GM21723 (cell line): ENCODE data around the gene CARMIL1.
"Not testable (repeated sequence)": the region's sequence is repeated elsewhere in the genome, so short reads cannot be mapped to it uniquely, and the experiment has no call there.

Source experiments
- ATAC-seq: cut with Tn5 transposase; IDR thresholded peaks from one replicate; pipeline ENCODE4 v1.9.1; 2021; ENCODE audit warnings: mild to moderate bottlenecking, moderate library complexity; ENCODE audit not compliant: unreplicated experiment

CARMIL1 gene

DNA sequence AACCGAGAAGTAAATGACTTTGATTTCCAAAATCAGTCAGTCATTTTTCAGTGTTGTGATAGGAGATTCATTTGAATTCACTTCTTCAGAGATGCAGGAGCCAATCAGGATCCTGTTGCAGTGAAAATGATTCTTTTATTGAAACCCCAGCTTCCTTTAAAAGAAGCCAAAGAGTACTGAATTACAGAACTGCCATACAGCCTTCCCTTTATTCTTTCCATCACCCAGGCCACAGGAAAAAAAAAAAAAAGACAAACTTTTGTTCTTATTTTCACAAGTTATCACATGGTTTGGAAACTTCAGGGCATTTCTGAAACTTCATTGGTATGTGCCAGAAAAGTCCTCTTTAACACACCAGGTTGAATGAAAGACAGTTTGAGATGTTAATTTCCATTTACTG, 1.8 kb upstream of the CARMIL1 start:
- no peak for ATAC-seq

DNA sequence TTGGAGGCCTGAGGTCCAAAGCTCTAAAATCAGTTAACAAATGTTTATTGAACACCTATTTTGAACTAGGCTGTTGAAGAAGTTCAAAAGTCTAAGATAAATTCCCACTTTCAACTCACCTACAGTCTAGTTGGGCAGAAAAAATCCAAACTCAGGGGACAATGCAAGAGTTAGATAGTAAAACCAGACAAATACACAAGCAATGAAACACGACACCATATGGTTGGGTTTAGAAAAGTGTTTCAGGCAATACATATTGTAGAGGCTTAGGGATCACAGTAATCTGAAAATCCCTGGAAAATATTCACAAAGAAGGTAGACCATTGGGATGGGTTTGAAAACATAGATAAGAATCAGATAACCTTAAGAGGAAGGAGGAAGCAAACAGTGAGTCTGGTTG, 1.3 kb upstream of the CARMIL1 start:
- no peak for ATAC-seq

- ATAC-seq: peak; percentile 6
Measured at GRCh38 chr6:25278261-25278913, 787 bp upstream of the CARMIL1 start.

- peak; percentile 31 for ATAC-seq
Measured at GRCh38 chr6:25279748-25280343, 672 bp downstream of the CARMIL1 start.

DNA sequence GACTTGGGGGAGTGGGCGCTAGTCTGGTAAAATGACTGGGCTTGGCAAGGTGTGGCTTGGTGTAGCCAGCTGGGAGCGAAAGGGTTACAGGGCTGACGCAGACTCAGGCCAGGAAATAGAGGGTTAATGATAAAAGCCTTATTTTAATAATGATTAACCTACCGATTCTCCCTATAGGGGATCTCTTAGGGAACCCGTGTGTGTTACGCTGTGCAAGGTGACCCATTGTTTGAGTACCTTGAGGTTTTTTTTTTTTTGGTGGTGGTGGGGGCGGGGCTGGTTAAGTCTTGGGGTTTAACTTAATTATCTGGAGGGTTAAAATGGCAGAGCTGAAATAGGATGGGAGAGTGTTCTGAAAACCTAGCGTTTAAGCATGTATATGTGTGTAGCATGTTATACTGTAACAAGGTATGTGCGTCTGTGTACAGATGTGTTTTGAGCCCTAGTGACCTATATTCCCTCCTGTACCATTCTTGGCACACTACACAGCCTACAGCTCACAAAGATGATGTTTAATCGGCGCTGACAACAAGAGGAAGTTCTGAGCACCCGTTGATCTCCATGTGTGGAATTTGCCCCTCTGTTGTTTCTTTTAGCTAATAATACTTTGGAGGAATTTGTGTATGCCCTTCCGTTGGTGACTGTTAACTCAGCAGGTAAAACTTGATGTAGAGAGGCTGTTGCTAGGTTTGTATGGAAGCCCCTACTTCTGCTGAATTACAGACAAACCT, 1.3 kb downstream of the CARMIL1 start:
- no peak for ATAC-seq

- ATAC-seq: no peak
Measured at GRCh38 chr6:25286891-25287290, 7.7 kb downstream of the CARMIL1 start.

GRCh38 chr6:25287941-25288340, 8.8 kb downstream of the CARMIL1 start:
- ATAC-seq: no peak

GRCh38 chr6:25288518-25288917, 9.3 kb downstream of the CARMIL1 start:
- ATAC-seq: no peak

DNA sequence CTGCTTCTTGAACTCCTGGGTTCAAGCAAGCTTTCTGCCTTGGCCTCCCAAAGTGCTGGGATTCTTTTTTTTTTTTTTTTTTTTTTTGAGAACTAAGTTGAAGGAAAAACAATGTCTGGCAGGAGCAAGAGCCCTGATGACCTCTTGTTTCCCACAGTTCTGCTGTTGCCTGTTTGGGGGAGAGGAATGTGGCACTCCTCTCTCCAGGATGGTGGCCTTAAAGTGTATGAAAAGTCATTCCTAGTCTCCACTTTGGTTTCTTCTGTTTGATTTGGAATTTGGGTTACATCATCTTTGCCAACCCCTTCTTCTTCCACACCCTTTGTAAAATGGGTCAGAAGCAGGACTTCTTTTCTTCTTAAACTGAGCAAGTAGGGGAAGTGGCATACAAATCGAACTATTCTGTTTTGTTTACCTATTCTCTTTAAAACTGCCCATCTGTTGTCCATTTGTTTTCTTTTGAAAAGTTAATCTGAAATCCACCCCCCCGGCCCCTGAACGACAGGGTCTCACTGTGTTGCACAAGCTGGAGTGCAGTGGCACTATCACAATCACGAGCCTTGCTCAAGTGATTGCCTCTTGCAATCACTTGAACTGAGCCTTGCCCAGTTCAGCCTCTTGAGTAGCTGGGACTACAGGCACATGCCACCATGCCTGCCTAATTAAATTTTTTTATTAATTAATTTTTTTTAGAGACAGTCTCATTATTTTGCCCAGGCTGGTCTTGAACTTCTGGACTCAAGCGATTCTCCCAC, 11.3 kb downstream of the CARMIL1 start:
- no peak for ATAC-seq

GRCh38 chr6:25292384-25292783, 13.2 kb downstream of the CARMIL1 start:
- no peak for ATAC-seq

GRCh38 chr6:25295651-25296050, 16.5 kb downstream of the CARMIL1 start:
- no peak for ATAC-seq

DNA sequence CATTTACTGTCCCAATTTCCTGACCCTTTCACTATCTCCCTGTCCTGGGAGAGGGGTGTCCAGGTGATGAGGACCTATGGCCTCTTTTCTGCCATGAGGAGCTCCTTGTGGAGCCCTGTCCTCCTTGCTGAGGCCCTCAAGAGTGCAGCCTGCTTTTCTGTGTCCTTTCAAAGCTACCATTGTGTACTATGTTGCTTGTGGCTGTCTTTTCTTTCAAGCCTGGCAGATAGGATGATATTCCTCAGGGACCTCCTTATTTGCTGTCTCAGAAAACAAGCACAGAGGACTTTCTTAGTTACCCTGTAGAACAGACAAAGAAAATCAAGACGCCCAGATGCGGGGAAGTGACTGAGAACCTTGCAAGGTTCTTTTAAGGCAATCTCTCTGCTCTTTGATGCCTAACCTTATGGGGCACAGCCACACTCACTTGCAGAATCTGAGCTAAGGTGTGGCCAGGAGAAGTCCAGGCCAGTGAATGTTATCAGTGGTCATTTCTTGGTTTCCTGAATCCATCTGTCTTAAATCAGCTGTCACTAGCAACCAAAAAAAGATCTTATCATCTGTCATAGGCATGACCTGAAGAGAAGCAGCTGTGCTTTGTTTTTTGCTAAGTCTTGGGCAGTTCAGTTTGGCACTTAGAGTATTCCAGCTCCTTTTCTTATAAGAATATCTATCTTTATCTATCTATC, 17.2 kb downstream of the CARMIL1 start:
- no peak for ATAC-seq

- no peak for ATAC-seq
Measured at GRCh38 chr6:25297039-25297441, 17.9 kb downstream of the CARMIL1 start.

DNA sequence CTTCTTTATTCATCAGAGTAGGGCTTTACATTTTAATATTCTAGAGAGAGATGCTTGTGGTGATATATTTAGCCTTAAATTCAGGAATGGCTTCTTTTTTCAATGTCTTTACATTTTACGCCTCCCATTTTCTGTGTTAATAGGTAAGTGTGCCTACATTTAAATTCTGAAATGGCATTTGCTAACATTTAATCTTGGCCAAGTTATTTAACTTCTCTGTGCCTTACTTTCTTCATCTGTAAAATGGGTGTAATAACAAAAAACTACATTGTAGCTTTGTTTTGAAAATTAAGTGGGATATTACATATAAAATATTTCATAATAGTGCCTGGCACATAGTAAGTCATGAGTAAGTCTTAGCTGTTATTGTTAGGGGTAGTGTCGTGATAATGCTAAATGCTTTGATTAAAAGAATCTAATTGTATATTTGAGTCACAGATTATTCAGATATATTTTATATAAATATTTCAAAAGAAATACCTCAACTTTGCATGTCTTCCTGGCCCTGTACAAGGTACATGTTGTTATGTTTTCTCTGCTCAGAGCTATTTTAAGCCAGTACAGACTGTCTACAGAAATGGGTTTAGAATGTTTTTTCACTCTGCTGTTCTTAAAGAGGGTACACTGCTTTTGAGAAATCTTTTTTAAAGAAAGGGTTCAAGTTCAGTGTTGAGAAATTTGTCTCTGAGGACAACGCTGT, 18.8 kb downstream of the CARMIL1 start:
- no peak for ATAC-seq

DNA sequence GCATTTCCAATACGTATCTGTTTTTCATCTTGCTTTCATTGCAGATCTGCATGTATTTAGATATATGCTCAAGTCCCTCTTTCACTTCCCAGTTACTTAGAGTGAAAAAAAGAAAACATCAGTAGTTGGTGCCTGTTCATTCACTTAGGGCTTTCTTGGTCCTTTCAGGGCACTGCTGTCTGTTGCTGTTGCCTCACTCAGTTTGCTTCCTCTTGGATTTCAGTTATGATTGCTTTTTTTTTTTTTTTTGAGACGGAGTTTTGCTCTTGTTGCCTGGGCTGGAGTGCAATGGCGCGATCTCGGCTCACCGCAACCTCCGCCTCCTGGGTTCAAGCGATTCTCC, 19.3 kb downstream of the CARMIL1 start:
- ATAC-seq: not testable (repeated sequence)

- no peak for ATAC-seq
Measured at GRCh38 chr6:25301362-25301761, 22.2 kb downstream of the CARMIL1 start.

- no peak for ATAC-seq
Measured at GRCh38 chr6:25302151-25302550, 23.0 kb downstream of the CARMIL1 start.

- no peak for ATAC-seq
Measured at GRCh38 chr6:25302677-25303128, 23.5 kb downstream of the CARMIL1 start.

DNA sequence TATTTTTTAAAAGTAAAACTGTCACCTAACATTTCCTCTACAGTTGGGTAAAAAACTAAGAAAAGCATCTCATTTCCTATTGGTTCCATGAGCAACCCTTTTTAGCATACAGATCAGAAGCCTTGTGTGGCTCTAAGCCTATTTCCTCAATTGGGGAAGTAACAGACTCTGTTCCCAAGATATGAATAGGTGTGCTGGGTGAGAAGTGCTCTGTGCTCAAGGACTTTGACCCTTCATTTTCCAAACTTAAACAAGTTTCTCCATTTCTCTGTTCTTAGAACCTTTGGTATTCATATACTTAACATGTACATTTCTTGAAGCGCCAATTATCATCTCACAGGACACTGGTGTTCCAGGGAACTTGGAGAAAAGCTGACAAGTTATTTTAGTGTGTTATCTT, 24.1 kb downstream of the CARMIL1 start:
- no peak for ATAC-seq

DNA sequence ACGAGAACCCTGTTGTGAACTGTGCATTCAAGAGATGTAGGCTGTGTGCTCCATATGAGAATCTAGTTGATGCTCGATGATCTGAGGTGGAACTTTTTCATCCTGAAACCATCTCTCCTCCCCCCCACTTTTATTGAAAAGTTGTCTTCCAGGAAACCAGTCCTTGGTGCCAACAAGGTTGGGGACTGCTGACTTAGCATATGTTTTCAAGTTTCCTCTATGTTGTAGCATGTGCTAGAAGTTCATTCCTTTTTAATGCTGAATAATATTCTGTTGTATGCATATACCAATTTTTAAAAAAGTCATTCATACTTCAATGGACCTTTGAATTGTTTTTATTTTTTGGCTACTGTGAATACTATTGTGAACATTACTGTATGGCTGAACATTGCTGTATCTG, 27.2 kb downstream of the CARMIL1 start:
- ATAC-seq: no peak
